GM20431 (cell line): Measurements from ENCODE around the gene ZNF773.
"Not testable (repeated sequence)": the region's sequence is repeated elsewhere in the genome, so short reads cannot be mapped to it uniquely, and the experiment has no call there.

Experiments used
- in situ Hi-C: fragments of 300-500 bp; cut with MseI, MboI; formaldehyde crosslinking; loops from one replicate; pipeline ENCODE4 v1.15.0; 2020; ENCODE audit warnings: low sequenced_read_pairs; ENCODE audit not compliant: unreplicated experiment

ZNF773 gene

DNA sequence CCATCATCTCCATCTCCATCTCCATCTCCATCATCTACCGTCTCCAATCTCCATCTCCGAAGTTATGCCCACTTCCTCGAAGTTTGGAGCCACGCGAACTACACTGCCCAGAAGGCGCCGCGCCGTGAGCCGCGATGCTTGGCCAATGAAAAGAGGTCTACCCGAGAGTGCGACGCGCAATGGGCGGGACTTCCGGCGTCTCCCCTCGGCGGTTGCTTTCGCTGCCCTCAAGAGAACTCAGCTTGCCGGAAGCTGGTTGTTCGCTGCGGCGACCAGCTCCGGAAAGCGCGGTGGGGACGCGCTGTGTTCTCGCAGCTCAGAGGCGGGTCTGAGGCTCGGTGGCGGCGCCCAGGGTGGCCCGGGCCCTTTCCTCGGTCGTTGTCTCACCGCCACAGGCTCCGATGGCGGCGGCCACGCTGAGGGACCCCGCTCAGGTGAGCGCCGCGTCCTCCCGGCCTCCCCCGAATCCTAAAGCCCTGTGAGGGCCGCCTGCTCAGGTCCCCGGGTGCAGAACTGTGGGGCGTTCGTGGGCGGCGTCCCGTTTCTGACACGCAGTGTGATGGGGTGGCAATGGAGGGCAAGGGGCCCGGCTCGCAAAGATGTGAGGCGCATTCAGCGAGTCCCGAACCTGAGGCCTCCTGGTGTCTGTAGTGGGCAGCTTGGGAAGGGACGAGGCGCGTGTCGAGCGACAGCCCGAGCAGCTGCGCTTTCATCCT is at the start of gene ZNF773:
ZNF773 (plus strand) TSS at position 259 of the 716 bp plus-strand sequence; CDS start at position 402, 143 bp downstream.
- in situ Hi-C loops = not testable (repeated sequence)

DNA sequence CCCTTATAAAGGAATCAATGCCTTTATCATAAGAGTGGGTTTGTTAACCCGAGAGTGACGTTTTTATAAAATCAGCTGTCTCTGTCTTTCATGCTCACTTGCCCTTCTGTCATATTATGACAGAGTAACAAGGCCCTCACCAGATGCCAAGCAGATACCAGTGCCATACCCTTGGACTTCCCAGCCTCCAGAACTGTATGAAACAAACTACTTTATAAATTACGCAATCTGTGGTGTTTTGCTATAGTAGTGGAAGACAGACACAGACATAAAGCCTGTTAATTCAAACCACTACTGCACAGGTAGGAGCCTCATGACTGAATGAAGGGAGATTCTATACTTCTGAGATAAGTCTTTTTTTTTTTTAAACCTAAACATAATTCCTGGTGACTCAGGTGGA is 47.4 kb upstream of the ZNF773 start:
- in situ Hi-C loops = no loop called here

DNA sequence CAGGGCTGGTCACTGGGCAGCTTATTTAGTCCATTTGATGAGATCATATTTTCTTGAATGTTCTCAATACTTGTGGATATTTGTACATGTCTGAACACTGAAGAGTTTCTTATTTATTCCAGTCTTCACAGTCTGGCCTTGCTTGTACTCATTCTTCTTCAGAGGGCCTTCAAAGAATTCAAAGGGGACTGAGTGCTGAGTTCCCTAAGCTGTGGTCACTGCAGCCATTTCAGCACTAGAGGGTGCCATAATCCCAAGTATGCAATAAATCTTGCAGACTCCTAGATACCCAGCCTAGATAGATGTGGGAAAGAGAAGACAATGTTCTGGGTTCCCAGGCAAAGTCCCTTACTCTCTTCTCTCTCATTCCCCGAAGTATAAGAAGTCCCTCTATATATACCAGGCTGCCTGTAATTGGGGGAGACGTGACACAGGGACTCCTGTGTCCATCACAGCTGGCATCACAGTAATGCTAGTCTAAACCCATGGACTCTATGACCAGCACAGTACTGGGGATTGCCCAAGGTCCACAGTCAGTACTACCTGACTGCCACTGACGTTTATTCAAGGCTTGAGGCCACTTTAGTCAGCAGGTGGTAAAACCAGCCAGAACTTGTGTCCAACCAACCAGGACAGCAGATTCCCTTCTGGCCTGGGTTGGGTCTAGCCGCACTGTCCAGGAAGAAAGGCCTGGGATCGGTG is 33.9 kb upstream of the ZNF773 start:
- in situ Hi-C loops = no loop called here

DNA sequence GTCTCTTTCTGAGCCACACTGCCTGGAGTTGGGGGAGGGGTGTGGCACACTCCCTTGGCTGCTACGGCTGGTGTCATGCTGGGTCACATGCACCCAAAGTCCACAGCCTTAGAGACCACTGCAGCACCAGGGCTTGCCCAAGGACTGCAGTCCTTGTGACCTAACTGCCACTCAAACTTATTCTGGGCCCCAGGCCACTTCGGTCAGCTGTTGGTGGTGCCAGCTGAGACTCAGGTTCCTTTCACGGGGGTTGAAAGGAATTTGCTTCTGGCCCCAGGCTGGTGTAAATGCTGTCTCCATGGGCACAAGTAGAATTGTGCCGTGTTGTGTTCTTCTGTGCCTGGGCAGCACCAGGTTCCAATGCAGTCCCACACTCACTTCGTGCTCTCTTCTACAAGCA is 33.2 kb upstream of the ZNF773 start:
- in situ Hi-C loops = no loop called here

DNA sequence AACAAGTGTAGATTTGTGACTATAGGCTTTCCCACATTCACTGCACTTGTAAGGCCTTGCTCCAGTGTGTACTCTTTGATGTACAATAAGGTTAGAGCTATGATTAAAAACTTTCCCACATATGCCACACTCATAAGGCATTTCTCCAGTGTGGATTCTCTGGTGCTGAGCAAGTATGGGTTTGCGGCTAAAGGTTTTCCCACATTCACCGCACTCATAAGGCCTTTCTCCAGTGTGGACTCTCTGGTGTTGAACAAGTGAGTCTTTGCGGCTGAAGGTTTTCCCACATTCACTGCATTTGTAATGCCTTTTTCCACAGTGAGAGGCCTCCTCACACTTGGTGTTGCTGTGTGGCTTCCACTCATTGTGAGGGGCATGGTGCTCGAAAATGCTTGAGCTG is 26.1 kb upstream of the ZNF773 start:
- in situ Hi-C loops = no loop called here

DNA sequence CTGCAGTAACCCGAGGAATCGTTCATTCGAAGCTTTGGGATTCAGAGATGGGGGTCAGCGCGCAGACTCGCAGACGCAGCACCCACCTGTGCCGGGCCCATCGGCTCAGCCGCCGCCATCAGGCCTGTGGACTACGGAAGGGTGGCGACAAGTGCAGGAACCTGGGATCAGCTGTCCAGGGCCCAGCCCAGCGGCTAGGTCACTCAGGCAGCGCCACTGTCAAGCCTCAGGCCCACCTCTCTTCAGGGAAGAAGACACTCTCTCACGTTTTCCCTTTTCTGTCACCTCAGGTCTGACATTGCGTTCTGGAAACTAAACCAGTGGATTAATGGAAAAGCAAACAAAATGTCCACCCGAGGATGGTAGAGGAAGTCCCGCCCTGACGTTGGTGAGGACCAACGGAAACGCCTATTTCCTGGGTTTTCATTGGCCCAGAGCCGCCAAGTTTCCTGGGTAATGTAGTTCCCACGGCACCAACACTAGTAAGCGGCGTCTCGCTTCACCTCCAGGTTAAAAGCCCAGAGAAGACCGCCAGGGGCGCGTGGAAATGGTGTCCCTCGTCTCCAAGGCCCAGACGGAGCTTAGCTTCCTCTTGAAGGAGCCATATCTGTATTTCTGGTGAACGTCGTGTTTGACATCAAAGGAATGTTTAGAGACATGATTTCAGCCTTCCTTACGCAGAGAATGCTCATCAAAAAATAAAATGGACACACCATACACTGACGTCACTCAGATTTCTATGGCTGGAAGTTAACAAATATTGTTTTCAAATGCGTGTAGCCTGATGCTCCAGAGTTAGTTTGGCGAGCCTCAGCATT is 22.3 kb upstream of the ZNF773 start, which contains the start of gene ZNF772:
ZNF772 (minus strand) TSS at position 376 of the 818 bp plus-strand sequence; CDS start at position 119, 257 bp downstream.
- in situ Hi-C loops = no loop called here

DNA sequence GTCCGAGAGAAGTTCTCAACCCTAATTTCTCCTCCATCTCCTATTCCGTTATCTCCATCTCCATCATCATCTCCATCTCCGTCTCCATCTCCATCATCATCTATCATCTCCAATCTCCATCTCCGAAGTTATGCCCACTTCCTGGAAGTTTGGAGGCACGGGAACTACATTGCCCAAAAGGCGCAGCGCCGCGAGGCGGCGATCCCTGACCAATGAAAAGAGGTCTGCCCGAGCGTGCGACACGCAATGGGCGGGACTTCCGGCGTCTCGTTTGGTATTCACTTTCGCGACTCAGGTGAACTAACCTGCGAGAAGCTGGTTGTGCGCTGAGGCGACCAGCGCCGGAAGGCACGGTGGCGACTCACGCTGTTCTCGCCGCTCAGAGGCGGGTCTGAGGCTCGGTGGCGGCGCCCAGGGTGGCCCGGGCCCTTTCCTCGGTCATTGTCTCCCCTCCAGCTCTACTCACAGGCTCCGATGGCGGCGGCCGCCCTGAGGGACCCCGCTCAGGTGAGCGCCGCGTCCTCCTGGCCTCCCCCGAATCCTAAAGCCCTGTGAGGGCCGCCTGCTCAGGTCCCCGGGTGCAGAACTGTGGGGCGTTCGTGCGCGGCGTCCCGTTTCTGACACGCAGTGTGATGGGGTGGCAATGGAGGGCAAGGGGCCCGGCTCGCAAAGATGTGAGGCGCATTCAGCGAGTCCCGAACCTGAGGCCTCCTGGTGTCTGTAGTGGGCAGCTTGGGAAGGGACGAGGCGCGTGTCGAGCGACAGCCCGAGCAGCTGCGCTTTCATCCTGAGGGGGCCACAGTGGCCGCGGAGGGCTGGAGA is 12.1 kb upstream of the ZNF773 start, which contains the start of gene ZNF419:
ZNF419 (plus strand) TSS at position 274 of the 822 bp plus-strand sequence; CDS start at position 475, 201 bp downstream.
- in situ Hi-C loops = not testable (repeated sequence)

DNA sequence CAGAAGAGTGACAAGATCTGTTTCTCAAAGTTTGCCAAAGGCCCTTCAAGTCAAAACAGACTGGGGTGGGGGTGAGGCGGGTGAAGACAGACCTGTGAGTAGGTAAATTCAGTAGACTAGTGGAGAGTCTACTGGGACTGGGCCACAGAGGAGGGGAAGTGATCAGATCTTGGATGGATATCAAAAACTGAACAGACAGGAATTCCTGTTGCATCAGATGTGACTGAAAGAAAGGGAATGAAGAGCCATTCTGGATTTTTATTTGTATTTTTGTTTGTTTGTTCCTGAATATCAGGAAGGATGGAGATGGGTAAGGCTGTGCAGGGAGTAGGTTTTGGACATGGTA is 11.5 kb upstream of the ZNF773 start:
- in situ Hi-C loops = not testable (repeated sequence)

DNA sequence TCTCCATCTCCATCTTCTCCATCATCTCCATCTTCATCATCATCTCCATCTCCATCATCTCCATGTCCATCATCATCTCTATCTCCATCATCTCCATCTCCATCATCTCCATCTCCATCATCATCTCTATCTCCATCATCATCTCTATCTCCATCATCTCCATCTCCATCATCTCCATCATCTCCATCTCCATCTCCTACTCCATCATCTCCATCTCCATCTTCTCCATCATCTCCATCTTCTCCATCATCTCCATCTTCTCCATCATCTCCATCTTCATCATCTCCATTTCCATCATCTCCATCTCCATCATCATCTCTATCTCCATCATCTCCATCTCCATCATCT is 432 bp upstream of the ZNF773 start:
- in situ Hi-C loops = not testable (repeated sequence)

DNA sequence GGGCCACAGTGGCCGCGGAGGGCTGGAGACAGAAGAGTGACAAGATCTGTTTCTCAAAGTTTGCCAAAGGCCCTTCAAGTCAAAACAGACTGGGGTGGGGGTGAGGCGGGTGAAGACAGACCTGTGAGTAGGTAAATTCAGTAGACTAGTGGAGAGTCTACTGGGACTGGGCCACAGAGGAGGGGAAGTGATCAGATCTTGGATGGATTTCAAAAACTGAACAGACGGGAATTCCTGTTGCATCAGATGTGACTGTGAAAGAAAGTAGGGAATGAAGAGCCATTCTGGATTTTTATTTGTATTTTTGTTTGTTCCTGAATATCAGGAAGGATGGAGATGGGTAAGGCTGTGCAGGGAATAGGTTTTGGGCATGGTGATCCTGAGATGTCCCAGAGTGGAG is 662 bp downstream of the ZNF773 start:
- in situ Hi-C loops = not testable (repeated sequence)

DNA sequence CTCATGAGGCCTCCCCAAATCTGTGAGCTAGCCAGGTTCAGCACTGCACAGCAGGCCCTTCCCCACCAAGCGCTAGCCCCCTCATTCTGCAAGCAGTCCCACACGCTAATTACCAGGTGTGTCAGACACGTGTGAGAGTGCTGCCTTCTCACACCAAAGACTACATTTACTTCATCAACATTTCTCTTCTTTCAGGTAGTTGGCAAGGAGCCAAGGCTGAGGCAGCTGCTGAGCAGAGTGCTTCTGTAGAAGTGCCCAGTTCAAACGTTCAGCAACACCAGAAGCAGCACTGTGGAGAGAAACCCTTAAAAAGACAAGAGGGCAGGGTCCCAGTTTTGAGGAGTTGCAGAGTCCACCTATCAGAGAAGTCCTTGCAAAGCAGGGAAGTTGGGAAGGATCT is 6.4 kb downstream of the ZNF773 start:
- in situ Hi-C loops = no loop called here

DNA sequence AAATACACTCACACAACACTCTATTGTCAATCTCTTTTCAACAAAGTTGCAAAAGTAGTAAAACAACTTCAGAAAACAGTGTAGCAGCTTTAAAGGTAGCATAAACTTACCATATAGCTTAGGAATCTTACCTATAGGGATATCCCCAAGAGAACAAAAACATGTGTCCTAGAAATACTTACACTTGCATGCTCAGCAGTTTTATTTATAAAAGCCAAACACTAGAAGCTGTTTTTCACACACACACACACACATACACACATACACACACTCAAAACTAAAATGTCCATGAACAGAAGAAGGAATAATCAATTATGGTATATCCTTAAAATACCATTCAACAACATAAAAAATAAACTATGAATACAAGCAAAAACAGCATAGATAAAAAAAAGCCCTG is 11.7 kb downstream of the ZNF773 start:
- in situ Hi-C loops = no loop called here

DNA sequence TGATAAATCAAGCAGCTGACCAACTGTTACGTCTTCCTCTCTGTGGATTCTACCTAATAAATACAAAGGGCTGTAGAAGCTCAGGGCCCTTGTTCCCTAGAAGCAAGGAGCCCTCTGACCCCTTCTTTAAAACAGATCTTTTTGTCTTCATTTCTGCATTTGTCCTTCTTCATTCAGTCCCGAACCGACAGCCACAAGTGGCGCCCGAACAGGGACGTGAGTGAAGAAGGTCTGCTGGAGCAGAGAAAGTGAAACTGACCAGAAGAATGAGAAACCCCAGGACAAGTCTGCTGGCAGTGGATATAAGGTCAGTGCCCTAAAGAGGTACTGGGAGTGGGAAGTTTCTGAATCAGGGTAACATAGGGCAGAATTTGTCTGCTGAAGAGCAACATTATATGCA is 13.1 kb downstream of the ZNF773 start:
- in situ Hi-C loops = no loop called here

DNA sequence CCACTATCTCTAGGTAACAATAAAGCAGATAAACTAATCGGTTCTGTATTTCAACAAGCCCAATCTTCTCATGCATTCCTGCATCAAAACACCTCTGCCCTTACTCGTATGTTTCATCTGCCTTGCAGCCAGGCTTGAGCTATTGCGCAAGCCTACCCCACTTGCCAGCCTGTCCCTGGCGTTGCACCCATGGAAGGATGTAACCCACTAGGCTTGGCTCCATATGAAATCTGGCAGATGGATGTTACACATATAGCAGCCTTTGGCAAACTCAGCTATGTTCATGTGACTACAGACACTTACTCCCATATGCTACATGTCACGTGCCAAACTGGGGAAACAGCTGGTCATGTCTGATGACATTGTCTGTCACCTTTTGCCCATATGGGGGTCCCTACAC is 15.5 kb downstream of the ZNF773 start:
- in situ Hi-C loops = no loop called here

DNA sequence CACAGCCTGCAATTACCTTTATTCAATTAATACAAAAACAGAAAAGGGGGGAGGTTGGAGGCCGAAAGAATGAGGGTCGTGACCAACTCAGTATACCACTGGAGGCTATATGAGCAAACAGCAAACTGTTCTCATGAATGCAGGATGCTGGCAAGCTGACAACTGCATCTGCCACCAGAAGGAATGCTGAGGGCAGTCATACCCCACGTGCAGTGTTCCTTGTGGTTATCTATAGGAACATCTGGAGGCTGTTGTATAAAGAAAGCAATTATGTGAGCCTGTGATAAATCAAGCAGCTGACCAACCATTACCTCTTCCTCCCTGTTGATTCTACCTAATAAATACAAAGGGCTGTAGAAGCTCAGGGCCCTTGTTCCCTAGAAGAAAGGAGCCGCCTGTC is 18.3 kb downstream of the ZNF773 start:
- in situ Hi-C loops = not testable (repeated sequence)

DNA sequence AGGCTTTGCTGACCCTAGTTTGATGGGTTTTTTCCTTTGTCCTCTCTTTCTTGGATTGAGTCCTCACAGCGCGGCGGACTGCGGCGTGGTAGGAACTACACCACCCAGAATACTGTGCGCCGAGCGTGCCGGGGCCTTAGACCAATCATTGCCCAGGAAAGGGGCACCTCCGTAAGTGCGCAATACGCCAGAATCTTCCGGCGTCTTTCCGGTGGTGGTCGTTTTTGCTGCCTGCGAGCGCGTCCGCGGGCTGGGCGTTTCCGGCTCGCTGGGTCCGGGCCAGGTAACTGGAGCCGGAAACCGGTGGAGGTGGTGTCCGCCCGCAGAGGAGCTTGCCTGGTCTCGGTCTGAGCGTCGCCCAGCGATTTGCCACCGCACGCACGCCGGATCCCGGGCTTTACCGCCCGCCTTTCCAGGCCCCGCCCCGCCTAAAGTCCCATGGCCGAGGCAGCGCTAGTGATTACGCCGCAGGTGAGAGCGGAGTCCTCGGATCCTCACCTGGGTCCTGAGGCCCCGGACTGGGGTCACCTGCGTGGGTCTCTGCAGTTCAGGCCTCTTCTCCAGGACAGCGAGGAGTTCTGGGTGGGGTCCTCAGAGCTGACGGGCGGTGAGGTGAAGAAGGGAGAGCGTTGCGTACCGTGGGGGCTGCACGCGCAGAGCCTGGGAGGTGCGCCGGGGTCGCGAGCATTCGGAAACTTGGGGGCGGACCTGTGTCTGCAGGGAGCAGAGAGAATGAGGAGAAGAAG is 27.6 kb downstream of the ZNF773 start, which contains the start of gene ZNF549:
ZNF549 (plus strand) TSS at position 221 of the 746 bp plus-strand sequence; CDS start at position 439, 218 bp downstream.
- in situ Hi-C loops = no loop called here

DNA sequence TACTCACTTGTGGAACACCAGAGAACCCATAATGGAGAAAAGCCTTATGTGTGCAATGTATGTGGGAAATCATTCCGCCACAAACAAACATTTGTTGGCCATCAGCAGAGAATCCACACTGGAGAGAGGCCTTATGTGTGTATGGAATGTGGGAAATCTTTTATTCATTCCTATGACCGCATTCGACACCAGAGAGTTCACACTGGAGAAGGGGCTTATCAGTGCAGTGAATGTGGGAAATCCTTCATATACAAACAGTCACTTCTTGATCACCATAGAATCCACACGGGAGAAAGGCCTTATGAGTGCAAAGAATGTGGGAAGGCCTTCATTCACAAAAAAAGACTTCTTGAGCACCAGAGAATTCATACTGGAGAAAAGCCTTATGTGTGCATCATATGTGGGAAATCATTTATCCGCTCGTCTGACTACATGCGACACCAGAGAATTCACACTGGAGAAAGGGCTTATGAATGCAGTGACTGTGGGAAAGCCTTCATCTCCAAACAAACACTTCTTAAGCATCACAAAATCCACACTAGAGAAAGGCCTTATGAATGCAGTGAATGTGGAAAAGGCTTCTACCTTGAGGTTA is 38.3 kb downstream of the ZNF773 start:
- in situ Hi-C loops = no loop called here

DNA sequence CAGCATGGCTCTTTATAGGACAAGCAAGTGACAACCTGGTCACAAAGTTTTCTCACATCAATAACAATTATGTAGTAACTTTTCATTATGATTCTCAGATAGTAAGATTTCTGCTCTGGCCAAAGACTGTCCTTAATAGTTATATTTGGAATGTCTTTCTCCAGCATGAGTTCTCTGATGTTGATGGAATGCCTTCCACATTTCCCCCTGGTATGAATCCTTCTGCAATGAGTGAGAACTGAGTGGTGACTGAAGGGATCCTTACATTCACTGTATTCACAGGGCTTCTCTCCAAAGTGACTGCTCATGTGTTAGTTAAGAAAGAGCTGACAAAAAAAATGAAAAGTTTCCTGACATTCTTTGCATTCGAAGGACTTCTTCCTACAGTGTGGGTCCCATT is 46.8 kb downstream of the ZNF773 start:
- in situ Hi-C loops = no loop called here

DNA sequence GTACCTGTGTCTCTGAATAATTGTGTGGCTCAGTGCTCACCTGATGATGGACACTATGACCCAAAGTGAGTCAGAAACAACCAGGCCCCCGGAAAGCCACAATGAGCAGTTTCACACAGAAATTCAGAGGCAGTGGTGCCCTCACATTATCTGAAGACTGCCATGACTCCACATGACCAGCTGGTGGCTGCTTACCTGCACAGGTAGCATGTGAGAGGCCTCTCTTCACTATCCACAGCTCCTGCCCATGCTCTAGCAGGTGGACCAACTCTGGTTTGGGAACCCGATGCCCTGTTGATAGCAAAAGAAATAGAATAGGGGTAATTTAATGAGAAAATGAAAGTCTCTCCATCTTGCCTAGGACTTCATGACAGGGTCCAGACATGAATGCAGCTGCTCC is 52.7 kb downstream of the ZNF773 start:
- in situ Hi-C loops = no loop called here
